Panc1 (cell line): ENCODE measurements around the gene PCSK5. TPM values are rescaled to one million over a fixed set of nuclear protein-coding genes. Genes with fewer than 3 reads are reported as not detected.

Experiments
- ATAC-seq: fragments of 200-7000 bp; cut with Tn5 transposase; 2 replicates; pipeline ENCODE4 v1.9.1; 2020; ENCODE audit warnings: mild to moderate bottlenecking, moderate library complexity
- BruUV-seq: library from RNA; stranded (reverse); fragments of 400-500 nt; replicated peaks from 2 replicates; lab custom pipeline; 2021; lab: Mats Ljungman, UMichigan
- CTCF ChIA-PET: fragments of 300-600 bp; sonication (Branson Sonifier 250); formaldehyde crosslinking; loops from one replicate; lab custom pipeline; 2022; ENCODE audit warnings: antibody characterized with exemption; lab: Charles Lee
- POLR2A ChIA-PET: fragments of 300-600 bp; sonication (Branson Sonifier 250); formaldehyde crosslinking; loops from one replicate; lab custom pipeline; 2022; ENCODE audit warnings: antibody characterized with exemption; lab: Charles Lee
- DNase-seq: peaks from one replicate; pipeline ENCODE4 v3.0.0-alpha.2; 2010; ENCODE audit warnings: low read depth, low spot score
- H3K27ac ChIP-seq: 2 replicates; pipeline ENCODE4 v1.5.1; 2011; ENCODE audit warnings: mild to moderate bottlenecking, low read length, inconsistent platforms
- H3K27me3 ChIP-seq: fragments of 200-500 bp; sonication (Bioruptor generic); 2 replicates; pipeline ENCODE4 v1.6.0; 2014; ENCODE audit warnings: low read length, inconsistent platforms; ENCODE audit not compliant: control insufficient read depth, insufficient read depth
- H3K36me3 ChIP-seq: fragments of 200-500 bp; sonication (Bioruptor generic); 2 replicates; pipeline ENCODE4 v1.5.1; 2014; ENCODE audit warnings: inconsistent platforms, mild to moderate bottlenecking, low read length, moderate library complexity; ENCODE audit not compliant: control insufficient read depth, insufficient read depth
- H3K4me1 ChIP-seq: 2 replicates; pipeline ENCODE4 v1.5.1; 2011; ENCODE audit warnings: inconsistent platforms, mild to moderate bottlenecking, low read length, moderate library complexity; ENCODE audit not compliant: control insufficient read depth, insufficient read depth
- H3K4me3 ChIP-seq, 2 experiments: 2 replicates each; pipeline ENCODE4 v1.5.1; 2011 to 2012; ENCODE audit warnings: low read depth in 2 of 2, low read length in 2 of 2, mild to moderate bottlenecking in 2 of 2, inconsistent platforms in 1 of 2, moderate library complexity in 1 of 2
- H3K9me3 ChIP-seq: fragments of 200-500 bp; sonication (Bioruptor generic); 2 replicates; pipeline ENCODE4 v1.5.1; 2014; ENCODE audit warnings: low read depth, mild to moderate bottlenecking, inconsistent platforms, low read length, moderate library complexity; ENCODE audit not compliant: control insufficient read depth, insufficient read depth
- CTCF ChIP-seq: fragments of 450-650 bp; IDR thresholded peaks from 2 replicates; pipeline ENCODE4 v1.5.1; 2017; ENCODE audit warnings: mild to moderate bottlenecking
- POLR2AphosphoS5 ChIP-seq: IDR thresholded peaks from 2 replicates; pipeline ENCODE4 v1.6.1; 2012; ENCODE audit warnings: mild to moderate bottlenecking, low read depth, low read length, moderate library complexity
- REST ChIP-seq, 2 experiments: IDR thresholded peaks; 2 replicates each; pipeline ENCODE4 v1.6.1; 2011 to 2012; ENCODE audit warnings: low read depth in 2 of 2, control low read depth in 1 of 2, low read length in 1 of 2, mild to moderate bottlenecking in 1 of 2, moderate library complexity in 1 of 2; ENCODE audit not compliant: insufficient read depth in 1 of 2
- SIN3A ChIP-seq: IDR thresholded peaks from 2 replicates; pipeline ENCODE4 v1.6.1; 2012; ENCODE audit warnings: low read depth, mild to moderate bottlenecking, low read length, moderate library complexity, borderline replicate concordance; ENCODE audit not compliant: insufficient read depth
- TCF7L2 ChIP-seq: IDR thresholded peaks from 2 replicates; pipeline ENCODE4 v1.6.1; 2011; ENCODE audit warnings: mild to moderate bottlenecking, low read depth, low read length, inconsistent platforms
- in situ Hi-C: cut with HindIII; loops from 2 replicates; pipeline ENCODE4 v1.10.0; 2016; ENCODE audit warnings: low sequenced_read_pairs, low pct_unique_long_range_greater_than_20kb
- intact Hi-C: fragments of 100-400 bp; cut with micrococcal nuclease; formaldehyde crosslinking; loops from one replicate; pipeline ENCODE4 v1.10.0; 2022; ENCODE audit not compliant: unreplicated experiment
- total RNA-seq: library from RNA; stranded (reverse); gene quantifications from one replicate; pipeline ENCODE4 v1.2.1, GENCODE V29; 2021; ENCODE audit not compliant: unreplicated experiment

Gene PCSK5
- total RNA-seq, 1 experiment from 2014 or later: 0.21 TPM

GRCh38 chr9:75927356-75927755, 36.9 kb downstream of the PCSK5 start:
- no peaks in the 10 kb centered on the region for H3K27me3 ChIP-seq

GRCh38 chr9:75930190-75930589, 39.7 kb downstream of the PCSK5 start:
- ChIA-PET POLR2A (no interaction called here), CTCF (no interaction called here)
- Histone ChIP-seq H3K4me3 (no peak overlapping the region), H3K27ac (no peak overlapping the region), H3K9me3 (no peaks in the 10 kb centered on the region), H3K36me3 (no peaks in the 10 kb centered on the region), H3K4me1 (no peaks in the 10 kb centered on the region), H3K27me3 (no peaks in the 10 kb centered on the region)
- intact Hi-C loops: no loop called here
- BruUV-seq: no TSS peak
- ATAC-seq (no peak), DNase-seq (no peak)
- TF ChIP-seq REST (IDR thresholded peaks at IDR 0.05; ENCODE audit: insufficient read depth in 1 of 2, low read depth in 2 of 2, low read length in 1 of 2) (no peak), SIN3A (no peak), CTCF (no peak), TCF7L2 (no peak), POLR2AphosphoS5 (no peak)
- in situ Hi-C loops: no loop called here

More at GRCh38 chr9:75927356-75927755, 36.9 kb downstream of the PCSK5 start:
- intact Hi-C loops: no loop called here
- TF ChIP-seq SIN3A (no peak), TCF7L2 (no peak), REST (IDR thresholded peaks at IDR 0.05; ENCODE audit: insufficient read depth in 1 of 2, low read depth in 2 of 2, low read length in 1 of 2) (no peak), CTCF (no peak), POLR2AphosphoS5 (no peak)
- no peak for DNase-seq
- no peak overlapping the region for H3K4me3 ChIP-seq
- in situ Hi-C loops: no loop called here
- H3K27ac ChIP-seq: no peak overlapping the region
- BruUV-seq: no TSS peak
- H3K36me3 ChIP-seq: no peaks in the 10 kb centered on the region
- H3K9me3 ChIP-seq: no peaks in the 10 kb centered on the region
- POLR2A ChIA-PET: no interaction called here
- H3K4me1 ChIP-seq: no peaks in the 10 kb centered on the region
- CTCF ChIA-PET: no interaction called here
- ATAC-seq: no peak
